CD8-positive, alpha-beta memory T cell (primary cell): ENCODE results near the gene LCE3C. TPM values are rescaled to one million over a fixed set of nuclear protein-coding genes. Genes with fewer than 3 reads are reported as not detected.

Experiments used
- CTCF ChIA-PET: fragments of 350-600 bp; sonication (Branson Sonifier 250); formaldehyde crosslinking; loops from one replicate; lab custom pipeline; 2021; ENCODE audit warnings: antibody characterized with exemption; lab: Charles Lee
- POLR2A ChIA-PET: fragments of 350-600 bp; sonication (Branson Sonifier 250); formaldehyde crosslinking; loops from one replicate; lab custom pipeline; 2021; ENCODE audit warnings: antibody characterized with exemption; lab: Charles Lee
- DNase-seq, 5 donors: peaks; one replicate each; pipeline versions ENCODE4 v3.0.0 to v3.0.0-alpha.2; 2020 to 2022; ENCODE audit warnings: mixed read lengths in 1 of 5
- H3K27ac ChIP-seq: one replicate; pipeline ENCODE4 v1.7.0; 2013; ENCODE audit warnings: low read depth, mild to moderate bottlenecking, low read length, moderate library complexity
- H3K27me3 ChIP-seq: 2 replicates; pipeline ENCODE4 v1.7.0; 2013; ENCODE audit warnings: low read length, mild to moderate bottlenecking; ENCODE audit not compliant: insufficient read depth, poor library complexity, severe bottlenecking
- H3K36me3 ChIP-seq: 2 replicates; pipeline ENCODE4 v1.7.0; 2013; ENCODE audit warnings: mild to moderate bottlenecking, low read length, moderate library complexity; ENCODE audit not compliant: insufficient read depth
- H3K4me1 ChIP-seq: 2 replicates; pipeline ENCODE4 v1.7.0; 2013; ENCODE audit warnings: mild to moderate bottlenecking, low read length, moderate library complexity; ENCODE audit not compliant: insufficient read depth
- H3K4me3 ChIP-seq: 2 replicates; pipeline ENCODE4 v1.7.0; 2013; ENCODE audit warnings: mild to moderate bottlenecking, low read length
- H3K9me3 ChIP-seq: 2 replicates; pipeline ENCODE4 v1.7.0; 2013; ENCODE audit warnings: mild to moderate bottlenecking, low read length
- H3K27ac Mint-ChIP-seq, 8 donors: one replicate each; pipeline ENCODE4 v1.8.0; 2020 to 2021; ENCODE audit warnings: mixed read lengths in 8 of 8, mild to moderate bottlenecking in 6 of 8, inconsistent platforms in 3 of 8, moderate library complexity in 3 of 8
- H3K27me3 Mint-ChIP-seq, 2 donors: one replicate each; pipeline ENCODE4 v1.8.0; 2020 to 2021; ENCODE audit warnings: mixed read lengths in 2 of 2, mild to moderate bottlenecking in 1 of 2, moderate library complexity in 1 of 2
- H3K36me3 Mint-ChIP-seq, 3 donors: one replicate each; pipeline ENCODE4 v1.8.0; 2020 to 2021; ENCODE audit warnings: mixed read lengths in 3 of 3, inconsistent platforms in 1 of 3, mild to moderate bottlenecking in 1 of 3
- H3K4me1 Mint-ChIP-seq, 3 donors: one replicate each; pipeline ENCODE4 v1.8.0; 2020 to 2021; ENCODE audit warnings: mixed read lengths in 3 of 3, inconsistent platforms in 1 of 3, mild to moderate bottlenecking in 1 of 3
- H3K4me3 Mint-ChIP-seq, 7 donors: one replicate each; pipeline ENCODE4 v1.8.0; 2020 to 2021; ENCODE audit warnings: mixed read lengths in 7 of 7, mild to moderate bottlenecking in 6 of 7, moderate library complexity in 4 of 7, inconsistent platforms in 2 of 7
- H3K9me3 Mint-ChIP-seq, 5 donors: one replicate each; pipeline ENCODE4 v1.8.0; 2020 to 2022; ENCODE audit warnings: mixed read lengths in 5 of 5, mild to moderate bottlenecking in 3 of 5, moderate library complexity in 2 of 5, inconsistent platforms in 1 of 5
- polyA plus RNA-seq: library from polyadenylated mRNA; unstranded; fragments of 300-500 nt; fragmentation: Illumina TruSeq; gene quantifications from one replicate; pipeline ENCODE4 v1.2.3, GENCODE V29; 2021
- total RNA-seq, 2 experiments: library from RNA; stranded (reverse); gene quantifications; one replicate each; pipeline ENCODE4 v1.2.3, GENCODE V29; 2021

The LCE3C gene
- total and polyA plus RNA-seq, 3 experiments from 2014 or later = not detected

DNA sequence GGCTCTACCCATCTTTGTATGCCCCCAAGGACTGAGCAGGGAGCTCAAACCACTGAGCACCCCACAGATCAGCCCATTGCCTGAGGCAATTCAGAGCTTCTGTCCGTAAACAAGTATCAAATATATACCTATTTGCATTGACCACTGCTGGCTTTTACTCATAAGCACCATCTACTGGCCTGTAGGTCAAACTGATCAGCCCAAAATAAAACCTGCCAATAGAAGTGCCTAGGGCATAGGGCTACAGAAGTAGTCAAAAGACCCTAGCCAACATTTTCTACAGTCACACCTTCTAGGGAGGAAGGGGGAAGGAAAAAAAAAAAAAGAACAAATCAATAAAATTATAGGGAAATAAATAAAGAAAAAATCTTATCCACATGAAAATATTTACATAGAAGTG is 14.4 kb upstream of the LCE3C start:
- Mint-ChIP-seq H3K27me3 (peaks cover 5 to 16% of the 10 kb centered on the region in 2 donors), H3K4me3 (no peak overlapping the region), H3K4me1 (no peaks in the 10 kb centered on the region), H3K36me3 (no peaks in the 10 kb centered on the region), H3K9me3 (peaks cover 0 to 2% (median 0%) of the 10 kb centered on the region in 5 donors), H3K27ac (no peak overlapping the region)
- no peaks in the 10 kb centered on the region for H3K36me3 ChIP-seq
- no peaks in the 10 kb centered on the region for H3K4me1 ChIP-seq
- H3K9me3 ChIP-seq = no peaks in the 10 kb centered on the region
- H3K27ac ChIP-seq = no peak overlapping the region
- ChIA-PET CTCF (no interaction called here), POLR2A (no interaction called here)
- DNase-seq = no peak
- no peak overlapping the region for H3K4me3 ChIP-seq
- H3K27me3 ChIP-seq = no peaks in the 10 kb centered on the region

DNA sequence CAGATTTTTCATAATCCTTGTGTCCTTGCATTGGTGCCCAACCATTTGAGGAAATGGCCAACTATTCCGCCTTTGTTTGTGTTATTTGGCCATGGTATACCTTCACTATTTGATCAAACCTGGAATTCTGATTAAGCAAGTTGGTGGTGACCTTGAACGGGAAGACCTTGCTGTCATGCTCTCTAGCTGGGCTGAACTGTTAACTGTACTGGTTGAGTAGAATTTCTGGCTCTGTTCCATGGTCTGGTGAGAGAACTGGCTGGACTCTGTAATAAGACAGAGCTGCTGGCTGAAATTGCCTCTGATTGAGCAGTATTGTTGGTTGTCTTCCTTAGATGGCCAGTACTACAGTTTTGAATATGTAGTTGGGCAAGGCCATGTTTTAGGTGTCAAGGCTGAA is 3.0 kb upstream of the LCE3C start:
- H3K4me1 ChIP-seq = no peaks in the 10 kb centered on the region
- Mint-ChIP-seq H3K4me3 (no peak overlapping the region), H3K36me3 (no peaks in the 10 kb centered on the region), H3K27me3 (peaks cover 4 to 7% of the 10 kb centered on the region in 2 donors), H3K9me3 (peaks cover 0 to 11% (median 0%) of the 10 kb centered on the region in 5 donors), H3K4me1 (no peaks in the 10 kb centered on the region), H3K27ac (no peak overlapping the region)
- H3K9me3 ChIP-seq = no peaks in the 10 kb centered on the region
- H3K4me3 ChIP-seq = no peak overlapping the region
- CTCF ChIA-PET = no interaction called here
- POLR2A ChIA-PET = no interaction called here
- no peaks in the 10 kb centered on the region for H3K36me3 ChIP-seq
- no peaks in the 10 kb centered on the region for H3K27me3 ChIP-seq
- DNase-seq = no peak
- no peak overlapping the region for H3K27ac ChIP-seq

DNA sequence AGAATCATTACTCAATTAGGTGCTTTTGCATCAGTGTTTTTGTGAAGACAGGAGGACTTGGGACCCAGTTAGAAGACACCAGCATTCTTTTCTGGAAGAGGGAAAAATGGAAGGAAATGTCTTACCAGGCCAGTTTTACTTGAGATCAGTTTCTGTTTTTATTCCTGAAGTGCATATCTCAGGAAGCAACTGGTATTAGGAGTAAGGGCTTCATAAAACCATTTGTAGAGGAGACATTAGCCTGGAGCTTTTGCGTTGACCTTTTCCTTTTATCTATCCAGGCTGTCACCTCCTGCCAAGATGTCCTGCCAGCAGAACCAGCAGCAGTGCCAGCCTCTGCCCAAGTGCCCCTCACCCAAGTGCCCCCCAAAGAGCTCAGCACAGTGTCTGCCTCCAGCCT is 13.5 kb downstream of the LCE3C start, which contains the start of gene LCE3B:
LCE3B (plus strand) TSS at position 301 of the 400 bp plus-strand sequence; CDS start at position 301, 0 bp downstream.
- Histone ChIP-seq H3K4me1 (no peaks in the 10 kb centered on the region), H3K4me3 (no peak within 1 kb of the TSS), H3K9me3 (no peaks in the 10 kb centered on the region), H3K36me3 (no peaks in the 10 kb centered on the region), H3K27me3 (no peaks in the 10 kb centered on the region), H3K27ac (no peak within 1 kb of the TSS)
- Mint-ChIP-seq H3K36me3 (no peaks in the 10 kb centered on the region), H3K4me1 (no peaks in the 10 kb centered on the region), H3K9me3 (peaks cover 6 to 9% (median 8%) of the 10 kb centered on the region in 5 donors), H3K27me3 (peaks cover 3 to 22% of the 10 kb centered on the region in 2 donors), H3K27ac (no peak within 1 kb of the TSS), H3K4me3 (no peak within 1 kb of the TSS)
- ChIA-PET POLR2A (no interaction called here), CTCF (no interaction called here)
- no peak for DNase-seq

- Mint-ChIP-seq H3K4me3 (no peak overlapping the region), H3K4me1 (peaks cover 0 to 5% (median 0%) of the 10 kb centered on the region in 3 donors), H3K36me3 (no peaks in the 10 kb centered on the region), H3K9me3 (peaks cover 9 to 16% (median 16%) of the 10 kb centered on the region in 5 donors), H3K27me3 (peaks cover 8 to 18% of the 10 kb centered on the region in 2 donors), H3K27ac (no peak overlapping the region)
- CTCF ChIA-PET = no interaction called here
- Histone ChIP-seq H3K36me3 (no peaks in the 10 kb centered on the region), H3K9me3 (no peaks in the 10 kb centered on the region), H3K4me3 (no peak overlapping the region), H3K27me3 (no peaks in the 10 kb centered on the region), H3K4me1 (no peaks in the 10 kb centered on the region), H3K27ac (no peak overlapping the region)
- POLR2A ChIA-PET = no interaction called here
- DNase-seq = no peak
Measured at GRCh38 chr1:152621993-152622392, 22.0 kb downstream of the LCE3C start.

- ChIA-PET CTCF (no interaction called here), POLR2A (no interaction called here)
- H3K27me3 ChIP-seq = no peaks in the 10 kb centered on the region
- peaks cover 10 to 23% of the 10 kb centered on the region in 2 donors for H3K27me3 Mint-ChIP-seq
- H3K9me3 ChIP-seq = no peaks in the 10 kb centered on the region
- H3K27ac ChIP-seq = no peak within 1 kb of the TSS
- no peaks in the 10 kb centered on the region for H3K36me3 Mint-ChIP-seq
- H3K4me1 ChIP-seq = no peaks in the 10 kb centered on the region
- H3K4me1 Mint-ChIP-seq = peaks cover 0 to 5% (median 0%) of the 10 kb centered on the region in 3 donors
- no peak within 1 kb of the TSS for H3K4me3 ChIP-seq
- H3K27ac Mint-ChIP-seq = peak within 1 kb of the TSS in 1 of 8 donors; percentile 64
- DNase-seq = no peak
- H3K9me3 Mint-ChIP-seq = peaks cover 3 to 13% (median 12%) of the 10 kb centered on the region in 5 donors
- H3K36me3 ChIP-seq = no peaks in the 10 kb centered on the region
- H3K4me3 Mint-ChIP-seq = no peak within 1 kb of the TSS
Measured at GRCh38 chr1:152622803-152623202, 22.8 kb downstream of the LCE3C start, which contains the start of gene LCE3A. TSS of gene LCE3A (minus strand) at chr1:152623103. CDS start at chr1:152623103, 0 bp downstream.

DNA sequence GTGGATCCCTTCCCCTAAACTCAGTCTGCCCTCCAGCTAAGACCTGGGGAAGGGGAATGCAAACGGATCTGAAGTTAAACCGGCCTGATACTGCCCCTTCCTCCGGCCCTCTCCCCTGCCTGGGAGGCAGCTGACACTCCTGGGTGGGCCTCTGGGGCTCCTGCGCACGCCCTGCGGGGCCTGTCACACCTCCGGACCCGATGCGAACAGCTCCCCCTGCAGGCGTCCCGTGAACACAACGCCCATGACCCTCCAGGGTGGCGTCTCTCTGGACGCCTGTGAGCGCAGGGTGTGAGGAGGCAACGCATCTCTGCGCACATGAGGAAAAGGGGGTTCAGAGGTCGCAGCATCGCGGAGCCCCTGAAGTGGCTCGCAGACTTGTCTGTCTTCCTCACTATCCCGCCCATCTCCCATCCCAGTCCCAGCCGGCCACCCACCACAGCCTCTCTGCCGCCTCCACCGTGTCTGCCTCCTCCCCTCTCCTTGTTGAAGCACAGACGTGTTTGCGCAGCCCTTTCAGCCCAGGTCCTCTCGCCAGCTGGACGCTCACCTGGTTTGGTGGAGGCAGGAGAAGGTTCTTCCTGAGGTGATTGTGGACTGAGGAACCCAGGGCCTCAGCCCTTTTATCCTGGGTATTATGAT is 23.3 kb downstream of the LCE3C start:
- H3K4me1 Mint-ChIP-seq = peaks cover 0 to 5% (median 0%) of the 10 kb centered on the region in 3 donors
- H3K36me3 Mint-ChIP-seq = no peaks in the 10 kb centered on the region
- H3K27me3 Mint-ChIP-seq = peaks cover 10 to 28% of the 10 kb centered on the region in 2 donors
- H3K27ac Mint-ChIP-seq = no peak overlapping the region
- no peak overlapping the region for H3K27ac ChIP-seq
- ChIA-PET CTCF (no interaction called here), POLR2A (no interaction called here)
- no peak for DNase-seq
- no peaks in the 10 kb centered on the region for H3K4me1 ChIP-seq
- H3K4me3 ChIP-seq = no peak overlapping the region
- peaks cover 0 to 13% (median 10%) of the 10 kb centered on the region in 5 donors for H3K9me3 Mint-ChIP-seq
- H3K9me3 ChIP-seq = no peaks in the 10 kb centered on the region
- H3K27me3 ChIP-seq = no peaks in the 10 kb centered on the region
- no peaks in the 10 kb centered on the region for H3K36me3 ChIP-seq
- H3K4me3 Mint-ChIP-seq = no peak overlapping the region

GRCh38 chr1:152626744-152627143 is 26.7 kb downstream of the LCE3C start:
- DNase-seq = no peak
- POLR2A ChIA-PET = no interaction called here
- Mint-ChIP-seq H3K4me3 (no peak overlapping the region), H3K36me3 (peaks cover 0 to 4% (median 0%) of the 10 kb centered on the region in 3 donors), H3K4me1 (peaks cover 0 to 5% (median 0%) of the 10 kb centered on the region in 3 donors), H3K27me3 (peaks cover 16 to 46% of the 10 kb centered on the region in 2 donors), H3K9me3 (peaks cover 0 to 3% (median 0%) of the 10 kb centered on the region in 5 donors), H3K27ac (no peak overlapping the region)
- no peak overlapping the region for H3K4me3 ChIP-seq
- CTCF ChIA-PET = no interaction called here
- no peaks in the 10 kb centered on the region for H3K36me3 ChIP-seq
- no peaks in the 10 kb centered on the region for H3K27me3 ChIP-seq
- H3K27ac ChIP-seq = no peak overlapping the region
- H3K4me1 ChIP-seq = no peaks in the 10 kb centered on the region
- H3K9me3 ChIP-seq = no peaks in the 10 kb centered on the region

DNA sequence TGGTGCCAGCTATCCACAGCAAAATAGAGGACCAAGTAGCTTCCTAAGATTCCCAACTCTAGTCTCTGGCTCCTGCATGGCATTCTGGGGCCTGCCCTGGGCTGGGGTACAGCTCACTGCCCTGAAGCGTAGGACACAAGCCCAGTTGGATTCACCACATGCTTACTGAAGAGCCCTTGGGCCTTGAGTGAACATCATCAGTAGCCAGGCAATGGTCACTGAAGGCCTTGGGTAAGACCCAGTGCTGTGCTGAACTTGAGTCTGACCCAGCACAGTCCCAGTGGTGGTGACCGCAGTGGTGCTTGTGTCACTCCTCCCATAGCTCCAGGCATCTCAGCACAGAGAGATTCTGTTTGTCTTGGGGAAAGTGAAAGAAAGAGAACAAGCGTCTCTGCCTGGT is 30.6 kb downstream of the LCE3C start:
- Histone ChIP-seq H3K4me1 (no peaks in the 10 kb centered on the region), H3K36me3 (no peaks in the 10 kb centered on the region), H3K9me3 (no peaks in the 10 kb centered on the region), H3K27ac (no peak overlapping the region), H3K4me3 (no peak overlapping the region), H3K27me3 (no peaks in the 10 kb centered on the region)
- peaks cover 0 to 5% (median 2%) of the 10 kb centered on the region in 5 donors for H3K9me3 Mint-ChIP-seq
- no peak for DNase-seq
- H3K27ac Mint-ChIP-seq = no peak overlapping the region
- peaks cover 0 to 4% (median 0%) of the 10 kb centered on the region in 3 donors for H3K36me3 Mint-ChIP-seq
- ChIA-PET POLR2A (no interaction called here), CTCF (no interaction called here)
- peaks cover 12 to 36% of the 10 kb centered on the region in 2 donors for H3K27me3 Mint-ChIP-seq
- no peak overlapping the region for H3K4me3 Mint-ChIP-seq
- H3K4me1 Mint-ChIP-seq = no peaks in the 10 kb centered on the region
